Measurements from ENCODE around the gene IL17RD. TPM values are rescaled to one million over a fixed set of nuclear protein-coding genes. Genes with fewer than 3 reads are reported as not detected.

Gene IL17RD
- total and polyA plus RNA-seq, 2 donors (not counting 1 experiment from before 2014, with no cell fraction given), result 0.05 TPM; not detected in 1

DNA sequence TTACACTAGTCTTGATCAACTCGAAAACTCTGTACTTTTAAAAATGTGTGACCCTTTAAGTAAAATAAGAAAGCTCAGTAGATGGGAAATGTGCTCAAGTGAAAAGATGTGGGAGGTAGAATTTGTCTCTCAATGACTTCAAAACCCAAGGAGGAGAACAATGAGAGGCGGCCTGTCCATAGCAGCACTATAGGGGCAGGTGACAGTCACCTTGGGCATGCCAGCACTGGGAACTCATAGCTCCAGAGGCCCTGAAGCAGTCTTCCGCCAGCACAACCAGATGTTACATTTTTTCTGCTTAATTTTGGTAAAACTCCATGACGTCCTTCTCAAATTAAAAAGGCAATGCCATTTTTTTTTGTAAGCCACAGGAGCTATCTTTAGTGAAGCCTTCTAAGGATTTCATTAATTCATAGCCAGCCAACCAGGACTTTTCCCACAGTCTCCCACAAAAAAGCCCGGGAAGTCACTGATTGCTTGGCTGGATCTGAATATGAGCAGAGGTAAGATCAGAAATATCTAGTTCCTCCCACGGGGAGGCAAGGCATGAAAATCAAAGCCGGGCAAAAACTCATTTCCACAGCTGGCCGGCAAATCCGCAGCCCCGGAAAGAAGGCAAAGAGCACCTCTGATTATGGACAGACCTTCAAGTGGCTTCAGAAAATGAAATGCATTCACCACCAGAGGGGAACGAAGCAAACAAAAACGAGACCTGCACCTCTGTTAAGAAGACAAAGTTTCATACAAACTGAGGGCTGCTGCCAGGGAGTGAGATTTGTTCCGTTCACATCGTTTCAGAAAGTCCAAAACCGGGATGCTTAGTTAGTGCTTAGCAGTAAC lies 10.5 kb downstream of the IL17RD start:
- Histone ChIP-seq H3K4me1 (ENCODE audit: control insufficient read depth in 2 of 2, insufficient read depth in 2 of 2, low read length in 2 of 2) (peaks cover 6 to 9% of the 10 kb centered on the region in 2 donors), H2AFZ (ENCODE audit: insufficient read depth, low read depth, low read length, poor library complexity, severe bottlenecking) (no peak overlapping the region), H3K79me2 (ENCODE audit: control insufficient read depth, insufficient read depth, low read length) (no peaks in the 10 kb centered on the region), H3K9ac (ENCODE audit: low read length) (no peak overlapping the region), H3K36me3 (replicated peaks in 1 of 2; ENCODE audit: control extremely low read depth in 1 of 2, control insufficient read depth in 1 of 2, extremely low read depth in 1 of 2, insufficient read depth in 2 of 2, low read length in 1 of 2) (no peaks in the 10 kb centered on the region), H3K4me3 (ENCODE audit: control extremely low read depth in 1 of 5, extremely low read depth in 1 of 5, insufficient read depth in 1 of 5, low read depth in 2 of 5, low read length in 4 of 5) (no peak overlapping the region), H3K4me2 (replicated peaks; ENCODE audit: low read depth, low read length, poor library complexity, severe bottlenecking) (no peak overlapping the region), H3K9me3 (ENCODE audit: control extremely low read depth in 1 of 3, control insufficient read depth in 2 of 3, insufficient read depth in 1 of 3, low read length in 2 of 3) (no peaks in the 10 kb centered on the region), H4K20me1 (ENCODE audit: control insufficient read depth, insufficient read depth, low read length, poor library complexity, severe bottlenecking) (no peaks in the 10 kb centered on the region), H3K27ac (ENCODE audit: low read length in 2 of 2) (no peak overlapping the region), H3K27me3 (replicated peaks in 1 of 4; ENCODE audit: control extremely low read depth in 1 of 4, control insufficient read depth in 3 of 4, insufficient read depth in 4 of 4, low read length in 3 of 4) (peaks cover 0 to 19% (median 9%) of the 10 kb centered on the region in 4 experiments)
- POLR2A ChIA-PET, result no interaction called here
- Mint-ChIP-seq H3K4me1 (peaks cover 5% of the 10 kb centered on the region), H3K27me3 (peaks cover 47% of the 10 kb centered on the region), H3K9me3 (ENCODE audit: insufficient read depth) (no peaks in the 10 kb centered on the region), H3K4me3 (no peak overlapping the region), H3K27ac (no peak overlapping the region)
- intact Hi-C loops (cut with micrococcal nuclease), result no loop called here
- no peak for TF ChIP-seq EZH2 (IDR thresholded peaks at IDR 0.05; ENCODE audit: borderline replicate concordance, insufficient read depth, low read depth, low read length, poor library complexity, severe bottlenecking)
- TF ChIP-seq, protein P1, sequence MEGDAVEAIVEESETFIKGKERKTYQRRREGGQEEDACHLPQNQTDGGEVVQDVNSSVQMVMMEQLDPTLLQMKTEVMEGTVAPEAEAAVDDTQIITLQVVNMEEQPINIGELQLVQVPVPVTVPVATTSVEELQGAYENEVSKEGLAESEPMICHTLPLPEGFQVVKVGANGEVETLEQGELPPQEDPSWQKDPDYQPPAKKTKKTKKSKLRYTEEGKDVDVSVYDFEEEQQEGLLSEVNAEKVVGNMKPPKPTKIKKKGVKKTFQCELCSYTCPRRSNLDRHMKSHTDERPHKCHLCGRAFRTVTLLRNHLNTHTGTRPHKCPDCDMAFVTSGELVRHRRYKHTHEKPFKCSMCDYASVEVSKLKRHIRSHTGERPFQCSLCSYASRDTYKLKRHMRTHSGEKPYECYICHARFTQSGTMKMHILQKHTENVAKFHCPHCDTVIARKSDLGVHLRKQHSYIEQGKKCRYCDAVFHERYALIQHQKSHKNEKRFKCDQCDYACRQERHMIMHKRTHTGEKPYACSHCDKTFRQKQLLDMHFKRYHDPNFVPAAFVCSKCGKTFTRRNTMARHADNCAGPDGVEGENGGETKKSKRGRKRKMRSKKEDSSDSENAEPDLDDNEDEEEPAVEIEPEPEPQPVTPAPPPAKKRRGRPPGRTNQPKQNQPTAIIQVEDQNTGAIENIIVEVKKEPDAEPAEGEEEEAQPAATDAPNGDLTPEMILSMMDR (IDR thresholded peaks at IDR 0.05), result no peak
- ATAC-seq (ENCODE audit: low read depth), result no peak
- DNase-seq, result no peak
- WGBS (ENCODE audit: insufficient coverage), result 72% methylated on average over 13 of the region's 15 CpGs
- CTCF ChIA-PET, result interaction anchor here (1.2 kb wide), 1 partner anchor 54 kb away, joined by 5 read pairs; no protein-coding TSS in a partner anchor

Measured in B cell (primary cell).